22Rv1 (cell line): ENCODE data around the gene NME7.

Source experiments
- H3K27ac ChIP-seq: fragments of 450-650 bp; 2 replicates; pipeline ENCODE4 v1.5.1; 2017
- ZFX ChIP-seq: fragments of 450-650 bp; IDR thresholded peaks from 2 replicates; pipeline ENCODE4 v1.6.1; 2017; ENCODE audit warnings: antibody characterized with exemption, borderline replicate concordance
- TF ChIP-seq, protein P1 (sequence below): fragments of 450-650 bp; IDR thresholded peaks from 2 replicates; pipeline ENCODE4 v1.5.1; 2017; ENCODE audit warnings: mild to moderate bottlenecking

Gene NME7

GRCh38 chr1:169150641-169151337 is 216.8 kb downstream of the NME7 start:
- TF ChIP-seq, protein P1, sequence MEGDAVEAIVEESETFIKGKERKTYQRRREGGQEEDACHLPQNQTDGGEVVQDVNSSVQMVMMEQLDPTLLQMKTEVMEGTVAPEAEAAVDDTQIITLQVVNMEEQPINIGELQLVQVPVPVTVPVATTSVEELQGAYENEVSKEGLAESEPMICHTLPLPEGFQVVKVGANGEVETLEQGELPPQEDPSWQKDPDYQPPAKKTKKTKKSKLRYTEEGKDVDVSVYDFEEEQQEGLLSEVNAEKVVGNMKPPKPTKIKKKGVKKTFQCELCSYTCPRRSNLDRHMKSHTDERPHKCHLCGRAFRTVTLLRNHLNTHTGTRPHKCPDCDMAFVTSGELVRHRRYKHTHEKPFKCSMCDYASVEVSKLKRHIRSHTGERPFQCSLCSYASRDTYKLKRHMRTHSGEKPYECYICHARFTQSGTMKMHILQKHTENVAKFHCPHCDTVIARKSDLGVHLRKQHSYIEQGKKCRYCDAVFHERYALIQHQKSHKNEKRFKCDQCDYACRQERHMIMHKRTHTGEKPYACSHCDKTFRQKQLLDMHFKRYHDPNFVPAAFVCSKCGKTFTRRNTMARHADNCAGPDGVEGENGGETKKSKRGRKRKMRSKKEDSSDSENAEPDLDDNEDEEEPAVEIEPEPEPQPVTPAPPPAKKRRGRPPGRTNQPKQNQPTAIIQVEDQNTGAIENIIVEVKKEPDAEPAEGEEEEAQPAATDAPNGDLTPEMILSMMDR: no peak
- no peak for TF ChIP-seq ZFX
- H3K27ac ChIP-seq: no peak overlapping the region

GRCh38 chr1:169149555-169150286 is 217.9 kb downstream of the NME7 start:
- peak overlapping the region; percentile 77; the same call in 1 of the 2 replicates for H3K27ac ChIP-seq
- TF ChIP-seq, protein P1: no peak
- no peak for TF ChIP-seq ZFX

DNA sequence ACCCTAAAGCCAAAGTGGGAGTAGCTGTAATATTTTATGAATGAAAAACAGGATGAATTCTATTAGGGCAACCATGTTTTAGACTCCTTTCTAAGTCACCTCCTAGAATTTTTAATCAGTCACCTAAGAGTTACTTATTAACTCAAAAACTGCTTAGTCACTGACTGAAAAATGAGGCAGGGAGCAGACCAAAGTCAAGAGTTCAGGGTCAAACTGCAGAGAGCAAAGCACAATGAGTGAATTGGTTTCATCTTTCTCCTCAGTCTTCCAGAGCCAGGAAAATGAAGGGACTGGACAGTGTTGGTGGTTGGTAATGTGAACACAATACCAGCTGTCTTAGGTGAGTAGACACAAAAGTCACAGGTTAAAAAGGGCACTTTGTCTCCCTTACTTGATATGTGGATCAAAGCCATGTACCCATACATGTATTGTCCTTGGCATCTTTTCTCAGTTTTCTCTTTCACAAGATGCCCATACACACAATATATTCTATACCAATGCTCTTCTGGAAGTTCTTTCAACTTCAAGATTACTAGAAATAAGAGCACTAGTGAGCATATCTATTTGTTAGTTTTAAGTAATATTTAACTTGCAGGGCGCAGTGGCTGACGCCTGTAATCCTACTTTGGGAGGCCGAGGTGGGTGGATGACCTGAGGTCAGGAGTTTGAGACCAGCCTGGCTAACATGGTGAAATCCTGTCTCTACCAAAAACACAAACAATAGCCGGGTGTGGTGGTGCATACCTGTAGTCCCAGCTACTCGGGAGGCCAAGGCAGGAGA is 218.9 kb downstream of the NME7 start:
- TF ChIP-seq ZFX: no peak
- TF ChIP-seq, protein P1: no peak

GRCh38 chr1:169146576-169147214 is 220.9 kb downstream of the NME7 start:
- no peak overlapping the region for H3K27ac ChIP-seq
- no peak for TF ChIP-seq ZFX
- TF ChIP-seq, protein P1: no peak

More for the DNA sequence above, 218.9 kb downstream of the NME7 start:
- H3K27ac ChIP-seq: peak overlapping the region; percentile 77

GRCh38 chr1:169144941-169145626 is 222.5 kb downstream of the NME7 start:
- TF ChIP-seq, protein P1: no peak
- no peak for TF ChIP-seq ZFX
- no peak overlapping the region for H3K27ac ChIP-seq

GRCh38 chr1:169143984-169144383 is 223.6 kb downstream of the NME7 start:
- TF ChIP-seq ZFX: no peak
- TF ChIP-seq, protein P1: no peak
- H3K27ac ChIP-seq: no peak overlapping the region
